NT2/D1 (cell line): ENCODE measurements around the gene RPL14.
A peak's percentile ranks its signal among the peaks of the same experiment; 100 is the strongest.

Experiments
- SUZ12 ChIP-seq: IDR thresholded peaks from 2 replicates; pipeline ENCODE4 v1.6.1; 2011; ENCODE audit not compliant: insufficient read length, insufficient read depth; ENCODE audit errors: extremely low read depth
- YY1 ChIP-seq: IDR thresholded peaks from 2 replicates; pipeline ENCODE4 v1.6.1; 2011; ENCODE audit not compliant: insufficient read length, insufficient read depth

DNA sequence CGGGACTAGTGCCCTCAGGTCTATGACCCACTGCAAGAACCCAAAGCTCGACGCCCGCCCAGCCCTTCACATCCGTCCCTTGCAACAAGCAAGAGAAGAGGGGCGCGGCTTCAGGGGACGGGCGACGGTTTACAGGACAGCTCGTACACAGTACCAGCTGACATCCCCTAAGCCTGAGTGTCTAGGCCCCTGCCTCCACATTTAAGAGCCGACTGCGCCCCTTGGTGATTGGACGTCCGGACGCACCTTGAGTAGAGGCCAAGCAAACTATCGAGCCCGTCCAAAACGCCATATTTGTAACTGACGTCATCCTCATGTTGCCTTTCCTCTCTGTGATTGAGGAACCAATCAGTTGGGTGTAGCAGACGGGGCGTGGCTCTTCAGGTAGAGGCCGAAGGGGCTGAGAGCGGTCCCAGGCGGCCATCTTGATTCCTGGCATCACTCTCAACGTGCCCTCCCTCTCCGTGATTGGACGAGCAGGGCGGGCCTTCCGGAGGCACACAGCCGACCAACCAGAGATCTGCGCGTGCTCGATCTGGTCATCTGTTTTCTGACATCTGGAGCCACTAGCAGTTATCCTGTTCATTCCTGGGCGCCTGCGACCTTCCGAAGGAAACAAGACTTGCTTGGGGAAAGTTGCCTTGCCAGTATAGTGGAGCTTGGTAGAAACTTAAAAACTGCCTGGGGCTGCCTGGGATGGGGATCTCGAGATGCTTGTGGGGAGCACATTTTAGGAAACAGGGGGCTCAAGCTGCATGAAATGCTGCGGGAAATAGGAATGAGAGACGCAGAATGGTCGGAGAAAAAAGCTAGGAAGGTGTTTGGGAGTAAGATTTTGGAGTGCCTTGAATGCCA is 4.0 kb upstream of the RPL14 start:
- TF ChIP-seq SUZ12 (no peak), YY1 (peak; percentile 96)
